Activated CD4-positive, alpha-beta memory T cell treated with anti-CD3 and anti-CD28 coated beads, Interleukin-2, amount 10 ng/mL, durations not matched to agents 7 days and 5 days (primary cell): ENCODE data around the gene TMEM217. TPM values are rescaled to one million over a fixed set of nuclear protein-coding genes. Genes with fewer than 3 reads are reported as not detected.
A peak's percentile ranks its signal among the peaks of the same experiment; 100 is the strongest.

Source experiments
- CTCF ChIA-PET: fragments of 350-600 bp; sonication (Branson Sonifier 250); formaldehyde crosslinking; loops from one replicate; lab custom pipeline; 2021; ENCODE audit warnings: antibody characterized with exemption, inconsistent platforms; lab: Charles Lee
- POLR2A ChIA-PET: fragments of 350-600 bp; sonication (Branson Sonifier 250); formaldehyde crosslinking; loops from one replicate; lab custom pipeline; 2021; ENCODE audit warnings: antibody characterized with exemption; lab: Charles Lee
- DNase-seq: peaks from one replicate; pipeline ENCODE4 v3.0.0-alpha.2; 2020
- H3K27ac Mint-ChIP-seq: one replicate; pipeline ENCODE4 v1.8.0; 2021; ENCODE audit warnings: mild to moderate bottlenecking, mixed read lengths
- H3K27me3 Mint-ChIP-seq: one replicate; pipeline ENCODE4 v1.8.0; 2021; ENCODE audit warnings: mixed read lengths
- H3K36me3 Mint-ChIP-seq: one replicate; pipeline ENCODE4 v1.8.0; 2021; ENCODE audit warnings: low read depth, mixed read lengths
- H3K4me1 Mint-ChIP-seq: one replicate; pipeline ENCODE4 v1.8.0; 2021; ENCODE audit warnings: mixed read lengths
- H3K4me3 Mint-ChIP-seq: one replicate; pipeline ENCODE4 v1.8.0; 2021; ENCODE audit warnings: mild to moderate bottlenecking, mixed read lengths
- H3K9me3 Mint-ChIP-seq: one replicate; pipeline ENCODE4 v1.8.0; 2021; ENCODE audit warnings: mixed read lengths
- total RNA-seq, 2 experiments: library from RNA; stranded (reverse); gene quantifications; one replicate each; pipeline ENCODE4 v1.2.3, GENCODE V29; 2021

TMEM217 gene
- total RNA-seq, 2 experiments from 2014 or later, result 1.6 to 2.1 TPM

GRCh38 chr6:37277001-37277409 lies 19.1 kb upstream of the TMEM217 start:
- Mint-ChIP-seq H3K9me3 (no peaks in the 10 kb centered on the region), H3K27me3 (no peaks in the 10 kb centered on the region), H3K27ac (no peak overlapping the region), H3K4me3 (no peak overlapping the region), H3K36me3 (peaks cover 38% of the 10 kb centered on the region), H3K4me1 (peaks cover 83% of the 10 kb centered on the region)
- CTCF ChIA-PET, result no interaction called here
- no peak for DNase-seq
- POLR2A ChIA-PET, result interaction anchor here (1.8 kb wide), 1 partner anchor 15 kb away, joined by 5 read pairs; no protein-coding TSS in a partner anchor

- Mint-ChIP-seq H3K36me3 (peaks cover 43% of the 10 kb centered on the region), H3K27ac (no peak overlapping the region), H3K4me1 (peaks cover 76% of the 10 kb centered on the region), H3K4me3 (no peak overlapping the region), H3K9me3 (no peaks in the 10 kb centered on the region), H3K27me3 (no peaks in the 10 kb centered on the region)
- POLR2A ChIA-PET, result interaction anchor here (1.2 to 1.8 kb wide), 2 partner anchors 9 to 13 kb away, joined by 3 to 5 read pairs; no protein-coding TSS in a partner anchor
- no peak for DNase-seq
- CTCF ChIA-PET, result interaction anchor here (0.7 to 1.2 kb wide), 2 partner anchors 50 to 672 kb away, joined by 3 to 4 read pairs; no protein-coding TSS in a partner anchor
Measured at GRCh38 chr6:37275350-37275749, 17.4 kb upstream of the TMEM217 start.

GRCh38 chr6:37273690-37274089 lies 15.7 kb upstream of the TMEM217 start:
- Mint-ChIP-seq H3K36me3 (peaks cover 39% of the 10 kb centered on the region), H3K9me3 (no peaks in the 10 kb centered on the region), H3K4me1 (peaks cover 64% of the 10 kb centered on the region), H3K27ac (peak overlapping the region; percentile 64), H3K27me3 (no peaks in the 10 kb centered on the region), H3K4me3 (peak overlapping the region; percentile 38)
- CTCF ChIA-PET, result interaction anchor here (1.0 to 1.7 kb wide), 4 partner anchors 37 to 252 kb away, joined by 3 to 8 read pairs (median 4); no protein-coding TSS in a partner anchor
- no peak for DNase-seq
- POLR2A ChIA-PET, result interaction anchor here (0.9 to 2.4 kb wide), 7 partner anchors 8 to 159 kb away, joined by 3 to 16 read pairs (median 4); partner anchors contain the start of genes CMTR1, PIM1, TBC1D22B and TMEM217

- no peaks in the 10 kb centered on the region for H3K9me3 Mint-ChIP-seq
- POLR2A ChIA-PET, result interaction anchor here (0.9 to 2.4 kb wide), 7 partner anchors 9 to 160 kb away, joined by 3 to 16 read pairs (median 4); partner anchors contain the start of genes CMTR1, PIM1, TBC1D22B and TMEM217
- H3K36me3 Mint-ChIP-seq, result peaks cover 39% of the 10 kb centered on the region
- peak overlapping the region; percentile 64 for H3K27ac Mint-ChIP-seq
- peak overlapping the region; percentile 38 for H3K4me3 Mint-ChIP-seq
- CTCF ChIA-PET, result interaction anchor here (0.6 to 1.7 kb wide), 5 partner anchors 37 to 252 kb away, joined by 3 to 8 read pairs (median 4); no protein-coding TSS in a partner anchor
- peaks cover 59% of the 10 kb centered on the region for H3K4me1 Mint-ChIP-seq
- H3K27me3 Mint-ChIP-seq, result no peaks in the 10 kb centered on the region
- no peak for DNase-seq
Measured at GRCh38 chr6:37272834-37273566, 15.1 kb upstream of the TMEM217 start.

- no peak for DNase-seq
- Mint-ChIP-seq H3K36me3 (peaks cover 31% of the 10 kb centered on the region), H3K4me3 (no peak overlapping the region), H3K4me1 (peaks cover 42% of the 10 kb centered on the region), H3K9me3 (no peaks in the 10 kb centered on the region), H3K27ac (no peak overlapping the region), H3K27me3 (no peaks in the 10 kb centered on the region)
- CTCF ChIA-PET, result no interaction called here
- POLR2A ChIA-PET, result interaction anchor here (1.2 kb wide), 1 partner anchor 15 kb away, joined by 3 read pairs; no protein-coding TSS in a partner anchor
Measured at GRCh38 chr6:37269105-37269504, 11.2 kb upstream of the TMEM217 start.

GRCh38 chr6:37265860-37266259 lies 7.9 kb upstream of the TMEM217 start:
- POLR2A ChIA-PET, result no interaction called here
- H3K27ac Mint-ChIP-seq, result no peak overlapping the region
- no peak overlapping the region for H3K4me3 Mint-ChIP-seq
- H3K4me1 Mint-ChIP-seq, result peaks cover 37% of the 10 kb centered on the region
- DNase-seq, result no peak
- H3K9me3 Mint-ChIP-seq, result no peaks in the 10 kb centered on the region
- H3K27me3 Mint-ChIP-seq, result no peaks in the 10 kb centered on the region
- peaks cover 35% of the 10 kb centered on the region for H3K36me3 Mint-ChIP-seq
- CTCF ChIA-PET, result no interaction called here

GRCh38 chr6:37265001-37265400 lies 7.1 kb upstream of the TMEM217 start:
- H3K4me3 Mint-ChIP-seq, result no peak overlapping the region
- POLR2A ChIA-PET, result no interaction called here
- peaks cover 42% of the 10 kb centered on the region for H3K4me1 Mint-ChIP-seq

GRCh38 chr6:37262446-37263026 lies 4.6 kb upstream of the TMEM217 start:
- Mint-ChIP-seq H3K4me3 (no peak overlapping the region), H3K36me3 (peaks cover 20% of the 10 kb centered on the region), H3K27me3 (no peaks in the 10 kb centered on the region), H3K27ac (no peak overlapping the region), H3K9me3 (no peaks in the 10 kb centered on the region), H3K4me1 (peaks cover 52% of the 10 kb centered on the region)
- DNase-seq, result no peak
- ChIA-PET CTCF (no interaction called here), POLR2A (interaction anchor here (0.6 to 1.7 kb wide), 3 partner anchors 14 to 43 kb away, joined by 3 to 5 read pairs (median 4); no protein-coding TSS in a partner anchor)

More at GRCh38 chr6:37265001-37265400, 7.1 kb upstream of the TMEM217 start:
- Mint-ChIP-seq H3K27me3 (no peaks in the 10 kb centered on the region), H3K9me3 (no peaks in the 10 kb centered on the region), H3K27ac (no peak overlapping the region), H3K36me3 (peaks cover 30% of the 10 kb centered on the region)
- DNase-seq, result no peak
- CTCF ChIA-PET, result no interaction called here

GRCh38 chr6:37261198-37261597 lies 3.3 kb upstream of the TMEM217 start:
- Mint-ChIP-seq H3K4me3 (no peak overlapping the region), H3K36me3 (peaks cover 19% of the 10 kb centered on the region), H3K9me3 (no peaks in the 10 kb centered on the region), H3K27me3 (no peaks in the 10 kb centered on the region), H3K4me1 (peaks cover 63% of the 10 kb centered on the region), H3K27ac (no peak overlapping the region)
- POLR2A ChIA-PET, result interaction anchor here (0.9 to 1.7 kb wide), 3 partner anchors 12 to 28 kb away, joined by 3 to 5 read pairs (median 3); no protein-coding TSS in a partner anchor
- no peak for DNase-seq
- CTCF ChIA-PET, result interaction anchor here (0.6 to 0.9 kb wide), 5 partner anchors 21 to 239 kb away, joined by 3 to 5 read pairs (median 3); partner anchors contain the start of gene PIM1

- peak overlapping the region; percentile 66 for H3K27ac Mint-ChIP-seq
- peaks cover 19% of the 10 kb centered on the region for H3K36me3 Mint-ChIP-seq
- ChIA-PET POLR2A (interaction anchor here (0.9 to 3.8 kb wide), 5 partner anchors 10 to 274 kb away, joined by 3 to 19 read pairs (median 4); partner anchors contain the start of gene MTCH1), CTCF (interaction anchor here (0.6 to 1.4 kb wide), 2 partner anchors 32 to 49 kb away, joined by 3 to 4 read pairs; no protein-coding TSS in a partner anchor)
- peaks cover 61% of the 10 kb centered on the region for H3K4me1 Mint-ChIP-seq
- no peaks in the 10 kb centered on the region for H3K9me3 Mint-ChIP-seq
- peak overlapping the region; percentile 7 for H3K4me3 Mint-ChIP-seq
- DNase-seq, result no peak
- no peaks in the 10 kb centered on the region for H3K27me3 Mint-ChIP-seq
Measured at GRCh38 chr6:37260444-37260843, 2.5 kb upstream of the TMEM217 start.

GRCh38 chr6:37260040-37260439 lies 2.1 kb upstream of the TMEM217 start:
- H3K9me3 Mint-ChIP-seq, result no peaks in the 10 kb centered on the region
- POLR2A ChIA-PET, result interaction anchor here (0.9 to 3.8 kb wide), 7 partner anchors 11 to 274 kb away, joined by 3 to 19 read pairs (median 4); partner anchors contain the start of genes CMTR1 and MTCH1

GRCh38 chr6:37259191-37259590 lies 1.2 kb upstream of the TMEM217 start:
- DNase-seq, result no peak
- Mint-ChIP-seq H3K9me3 (no peaks in the 10 kb centered on the region), H3K4me1 (peaks cover 51% of the 10 kb centered on the region), H3K27ac (peak overlapping the region; percentile 86), H3K4me3 (peak overlapping the region; percentile 83), H3K36me3 (peaks cover 20% of the 10 kb centered on the region), H3K27me3 (no peaks in the 10 kb centered on the region)
- CTCF ChIA-PET, result interaction anchor here (1.0 to 2.8 kb wide), 3 partner anchors 34 to 241 kb away, joined by 3 to 13 read pairs (median 4); no protein-coding TSS in a partner anchor
- POLR2A ChIA-PET, result interaction anchor here (0.7 to 3.8 kb wide), 10 partner anchors 12 to 273 kb away, joined by 3 to 19 read pairs (median 4); partner anchors contain the start of genes CMTR1 and MTCH1

More at GRCh38 chr6:37260040-37260439, 2.1 kb upstream of the TMEM217 start:
- Mint-ChIP-seq H3K4me3 (peak overlapping the region; percentile 83), H3K4me1 (peaks cover 56% of the 10 kb centered on the region), H3K36me3 (peaks cover 21% of the 10 kb centered on the region), H3K27ac (peak overlapping the region; percentile 86), H3K27me3 (no peaks in the 10 kb centered on the region)
- CTCF ChIA-PET, result interaction anchor here (1.4 to 2.8 kb wide), 2 partner anchors 33 to 50 kb away, joined by 3 to 13 read pairs; no protein-coding TSS in a partner anchor
- DNase-seq, result no peak
